GM23338 (cell line): ENCODE measurements around the gene FNDC3B. TPM values are rescaled to one million over a fixed set of nuclear protein-coding genes. Genes with fewer than 3 reads are reported as not detected.

Source experiments
- ATAC-seq: fragments of 200-7000 bp; cut with Tn5 transposase; 3 replicates; pipeline ENCODE4 v1.9.1; 2020
- DNase-seq: peaks from one replicate; pipeline ENCODE4 v3.0.0-alpha.2; 2015; ENCODE audit warnings: low spot score
- H2AFZ ChIP-seq: fragments of 200-600 bp; sonication (generic); 2 replicates; pipeline ENCODE4 v1.8.0; 2016; ENCODE audit warnings: antibody characterized with exemption, mild to moderate bottlenecking, moderate library complexity
- H3F3A ChIP-seq: fragments of 200-600 bp; sonication (generic); replicated peaks from 2 replicates; pipeline ENCODE4 v1.8.0; 2017; ENCODE audit warnings: antibody characterized with exemption, mixed run types, low read depth
- H3K27ac ChIP-seq: fragments of 200-600 bp; sonication (generic); 2 replicates; pipeline ENCODE4 v1.6.1; 2016; ENCODE audit warnings: low read depth
- H3K27me3 ChIP-seq: fragments of 200-600 bp; sonication (generic); 2 replicates; pipeline ENCODE4 v1.8.0; 2016; ENCODE audit warnings: mild to moderate bottlenecking, mixed run types, moderate library complexity; ENCODE audit not compliant: insufficient read depth
- H3K36me3 ChIP-seq: fragments of 200-600 bp; sonication (generic); 2 replicates; pipeline ENCODE4 v1.8.0; 2016; ENCODE audit warnings: mild to moderate bottlenecking; ENCODE audit not compliant: insufficient read depth
- H3K4me1 ChIP-seq: fragments of 200-600 bp; sonication (generic); 2 replicates; pipeline ENCODE4 v1.8.0; 2016; ENCODE audit warnings: mild to moderate bottlenecking, moderate library complexity; ENCODE audit not compliant: insufficient read depth
- H3K4me2 ChIP-seq: fragments of 200-600 bp; sonication (generic); 2 replicates; pipeline ENCODE4 v1.7.1; 2017; ENCODE audit warnings: mixed run types
- H3K4me3 ChIP-seq: fragments of 200-600 bp; sonication (generic); 2 replicates; pipeline ENCODE4 v1.6.1; 2016; ENCODE audit warnings: mixed run types
- H3K79me2 ChIP-seq: fragments of 200-600 bp; sonication (generic); replicated peaks from 2 replicates; pipeline ENCODE4 v1.8.0; 2017; ENCODE audit warnings: mild to moderate bottlenecking; ENCODE audit not compliant: insufficient read depth
- H3K9me2 ChIP-seq: fragments of 200-600 bp; sonication (generic); 2 replicates; pipeline ENCODE4 v1.8.0; 2017; ENCODE audit not compliant: insufficient read depth
- H4K20me1 ChIP-seq: fragments of 200-600 bp; sonication (generic); replicated peaks from 2 replicates; pipeline ENCODE4 v1.8.0; 2017; ENCODE audit warnings: mild to moderate bottlenecking; ENCODE audit not compliant: insufficient read depth
- H3K27ac Mint-ChIP-seq: 2 replicates; pipeline ENCODE4 v1.8.0; 2020; ENCODE audit warnings: inconsistent platforms, mild to moderate bottlenecking, moderate library complexity, mixed read lengths
- H3K27me3 Mint-ChIP-seq: 3 replicates; pipeline ENCODE4 v1.8.0; 2022; ENCODE audit warnings: low read depth, mild to moderate bottlenecking, moderate library complexity, mixed read lengths, inconsistent platforms; ENCODE audit not compliant: insufficient read depth, poor library complexity
- H3K36me3 Mint-ChIP-seq: 3 replicates; pipeline ENCODE4 v1.8.0; 2021; ENCODE audit warnings: low read depth, mild to moderate bottlenecking, inconsistent platforms, moderate library complexity, mixed read lengths
- H3K4me1 Mint-ChIP-seq: 3 replicates; pipeline ENCODE4 v1.8.0; 2020; ENCODE audit warnings: mild to moderate bottlenecking, inconsistent platforms, mixed read lengths
- H3K4me3 Mint-ChIP-seq: 3 replicates; pipeline ENCODE4 v1.8.0; 2021; ENCODE audit warnings: moderate library complexity, mild to moderate bottlenecking, inconsistent platforms, mixed read lengths
- H3K9me3 Mint-ChIP-seq: 3 replicates; pipeline ENCODE4 v1.8.0; 2020; ENCODE audit warnings: moderate library complexity, mild to moderate bottlenecking, inconsistent platforms, mixed read lengths
- CREB1 ChIP-seq: fragments of 250-450 bp; sonication (Bioruptor Pico); IDR thresholded peaks from 2 replicates; pipeline ENCODE4 v1.5.0; 2020; ENCODE audit warnings: low read depth, mild to moderate bottlenecking, moderate library complexity
- EZH2 ChIP-seq: fragments of 200-600 bp; sonication (generic); IDR thresholded peaks from one replicate; pipeline ENCODE4 v1.8.0; 2017; ENCODE audit warnings: antibody characterized with exemption, mild to moderate bottlenecking, low read depth; ENCODE audit not compliant: unreplicated experiment
- EZH2phosphoT487 ChIP-seq: fragments of 200-600 bp; sonication (generic); IDR thresholded peaks from one replicate; pipeline ENCODE4 v1.8.1; 2018; ENCODE audit warnings: antibody characterized with exemption; ENCODE audit not compliant: unreplicated experiment
- JUNB ChIP-seq: IDR thresholded peaks from one replicate; pipeline ENCODE4 v1.6.1; 2016; ENCODE audit warnings: antibody characterized with exemption; ENCODE audit not compliant: unreplicated experiment
- NANOG ChIP-seq: IDR thresholded peaks from 2 replicates; pipeline ENCODE4 v1.6.1; 2016; ENCODE audit warnings: antibody characterized with exemption, borderline replicate concordance
- POLR2AphosphoS5 ChIP-seq: IDR thresholded peaks from 2 replicates; pipeline ENCODE4 v1.6.1; 2016; ENCODE audit warnings: antibody characterized with exemption, low read depth
- STAT1 ChIP-seq: IDR thresholded peaks from one replicate; pipeline ENCODE4 v1.6.1; 2016; ENCODE audit warnings: antibody characterized with exemption; ENCODE audit not compliant: unreplicated experiment
- ZNF114 ChIP-seq: fragments of 250-450 bp; sonication (Bioruptor Pico); IDR thresholded peaks from 2 replicates; pipeline ENCODE4 v1.5.0; 2020; ENCODE audit warnings: mild to moderate bottlenecking, moderate library complexity
- ZNF331 ChIP-seq: fragments of 250-450 bp; sonication (Bioruptor Pico); IDR thresholded peaks from 2 replicates; pipeline ENCODE4 v1.5.0; 2020; ENCODE audit warnings: low read depth, mild to moderate bottlenecking, moderate library complexity
- polyA plus RNA-seq: library from polyadenylated mRNA; unstranded; fragments of >200 nt; fragmentation: Nextera tagmentation; extraction: Ambion mirVana; gene quantifications from 2 replicates; pipeline ENCODE4 v1.2.1, GENCODE V29; 2016
- total RNA-seq: library from RNA; depleted of rRNA; stranded (reverse); fragments of >200 nt; shearing (Covaris generic); gene quantifications from 2 replicates; pipeline ENCODE4 v1.2.3, GENCODE V29; 2014
- TF ChIP-seq, protein P1 (sequence below), 2 experiments: fragments of 200-600 bp in 1 of 2; sonication (generic) in 1 of 2; conservative IDR thresholded peaks; 2 replicates each; pipeline versions ENCODE4 v1.5.1 to v1.6.1; 2016 to 2017; ENCODE audit warnings: antibody characterized with exemption in 2 of 2, low read depth in 2 of 2, mild to moderate bottlenecking in 2 of 2, moderate library complexity in 1 of 2
- TF ChIP-seq, protein P2 (sequence below): IDR thresholded peaks from one replicate; pipeline ENCODE4 v1.6.1; 2018; ENCODE audit warnings: antibody characterized with exemption; ENCODE audit not compliant: unreplicated experiment
- TF ChIP-seq, protein P3 (sequence below): IDR thresholded peaks from 2 replicates; pipeline ENCODE4 v1.6.1; 2016; ENCODE audit warnings: antibody characterized with exemption
- TF ChIP-seq, protein P4 (sequence below): fragments of 250-450 bp; sonication (Bioruptor Pico); IDR thresholded peaks from 2 replicates; pipeline ENCODE4 v1.5.0; 2020; ENCODE audit warnings: mild to moderate bottlenecking, moderate library complexity

Gene FNDC3B
- total and polyA plus RNA-seq, 2 experiments from 2014 or later, result 19.1 to 55.4 TPM

DNA sequence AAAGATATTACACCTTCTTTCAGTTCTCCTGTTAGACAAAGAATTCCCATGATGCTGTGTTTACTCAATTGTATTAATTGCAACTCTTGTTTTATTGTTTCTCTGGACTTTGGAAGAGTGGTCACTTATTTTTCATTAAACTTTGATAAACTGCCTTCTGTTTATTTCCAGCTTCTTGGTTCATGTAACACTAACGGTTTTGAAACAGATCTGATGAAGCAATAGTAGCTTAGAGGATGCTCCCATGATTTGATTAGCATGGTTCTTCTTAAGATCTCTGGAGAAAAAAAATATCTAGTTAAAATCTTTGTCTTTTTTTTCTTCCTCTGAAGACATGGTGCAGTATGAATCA lies 90.1 kb downstream of the FNDC3B start:
- peaks cover 59% of the 10 kb centered on the region for H3K4me1 Mint-ChIP-seq
- H3K4me3 Mint-ChIP-seq, result no peak overlapping the region
- H3K36me3 ChIP-seq, result no peaks in the 10 kb centered on the region
- H4K20me1 ChIP-seq, result no peaks in the 10 kb centered on the region
- H3K27ac ChIP-seq, result peak overlapping the region; percentile 26; the same call in 1 of the 2 replicates
- DNase-seq, result no peak
- peaks cover 85% of the 10 kb centered on the region for H3K79me2 ChIP-seq
- no peak for ATAC-seq
- no peak overlapping the region for H3K4me2 ChIP-seq
- no peak overlapping the region for H3K4me3 ChIP-seq
- H3K9me3 Mint-ChIP-seq, result no peaks in the 10 kb centered on the region
- H2AFZ ChIP-seq, result no peak overlapping the region
- H3K27ac Mint-ChIP-seq, result peak overlapping the region; percentile 70
- no peaks in the 10 kb centered on the region for H3F3A ChIP-seq
- H3K27me3 Mint-ChIP-seq, result peaks cover 7% of the 10 kb centered on the region
- no peaks in the 10 kb centered on the region for H3K9me2 ChIP-seq
- TF ChIP-seq POLR2AphosphoS5 (no peak), EZH2phosphoT487 (no peak), ZNF114 (CRISPR knock-in tag) (no peak), NANOG (no peak), CREB1 (CRISPR knock-in tag) (no peak), STAT1 (no peak), ZNF331 (CRISPR knock-in tag) (no peak), JUNB (no peak), EZH2 (no peak)
- TF ChIP-seq, protein P1, sequence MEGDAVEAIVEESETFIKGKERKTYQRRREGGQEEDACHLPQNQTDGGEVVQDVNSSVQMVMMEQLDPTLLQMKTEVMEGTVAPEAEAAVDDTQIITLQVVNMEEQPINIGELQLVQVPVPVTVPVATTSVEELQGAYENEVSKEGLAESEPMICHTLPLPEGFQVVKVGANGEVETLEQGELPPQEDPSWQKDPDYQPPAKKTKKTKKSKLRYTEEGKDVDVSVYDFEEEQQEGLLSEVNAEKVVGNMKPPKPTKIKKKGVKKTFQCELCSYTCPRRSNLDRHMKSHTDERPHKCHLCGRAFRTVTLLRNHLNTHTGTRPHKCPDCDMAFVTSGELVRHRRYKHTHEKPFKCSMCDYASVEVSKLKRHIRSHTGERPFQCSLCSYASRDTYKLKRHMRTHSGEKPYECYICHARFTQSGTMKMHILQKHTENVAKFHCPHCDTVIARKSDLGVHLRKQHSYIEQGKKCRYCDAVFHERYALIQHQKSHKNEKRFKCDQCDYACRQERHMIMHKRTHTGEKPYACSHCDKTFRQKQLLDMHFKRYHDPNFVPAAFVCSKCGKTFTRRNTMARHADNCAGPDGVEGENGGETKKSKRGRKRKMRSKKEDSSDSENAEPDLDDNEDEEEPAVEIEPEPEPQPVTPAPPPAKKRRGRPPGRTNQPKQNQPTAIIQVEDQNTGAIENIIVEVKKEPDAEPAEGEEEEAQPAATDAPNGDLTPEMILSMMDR (conservative IDR thresholded peaks at IDR 0.05; ENCODE audit: low read depth in 2 of 2), result no peak
- TF ChIP-seq, protein P2, sequence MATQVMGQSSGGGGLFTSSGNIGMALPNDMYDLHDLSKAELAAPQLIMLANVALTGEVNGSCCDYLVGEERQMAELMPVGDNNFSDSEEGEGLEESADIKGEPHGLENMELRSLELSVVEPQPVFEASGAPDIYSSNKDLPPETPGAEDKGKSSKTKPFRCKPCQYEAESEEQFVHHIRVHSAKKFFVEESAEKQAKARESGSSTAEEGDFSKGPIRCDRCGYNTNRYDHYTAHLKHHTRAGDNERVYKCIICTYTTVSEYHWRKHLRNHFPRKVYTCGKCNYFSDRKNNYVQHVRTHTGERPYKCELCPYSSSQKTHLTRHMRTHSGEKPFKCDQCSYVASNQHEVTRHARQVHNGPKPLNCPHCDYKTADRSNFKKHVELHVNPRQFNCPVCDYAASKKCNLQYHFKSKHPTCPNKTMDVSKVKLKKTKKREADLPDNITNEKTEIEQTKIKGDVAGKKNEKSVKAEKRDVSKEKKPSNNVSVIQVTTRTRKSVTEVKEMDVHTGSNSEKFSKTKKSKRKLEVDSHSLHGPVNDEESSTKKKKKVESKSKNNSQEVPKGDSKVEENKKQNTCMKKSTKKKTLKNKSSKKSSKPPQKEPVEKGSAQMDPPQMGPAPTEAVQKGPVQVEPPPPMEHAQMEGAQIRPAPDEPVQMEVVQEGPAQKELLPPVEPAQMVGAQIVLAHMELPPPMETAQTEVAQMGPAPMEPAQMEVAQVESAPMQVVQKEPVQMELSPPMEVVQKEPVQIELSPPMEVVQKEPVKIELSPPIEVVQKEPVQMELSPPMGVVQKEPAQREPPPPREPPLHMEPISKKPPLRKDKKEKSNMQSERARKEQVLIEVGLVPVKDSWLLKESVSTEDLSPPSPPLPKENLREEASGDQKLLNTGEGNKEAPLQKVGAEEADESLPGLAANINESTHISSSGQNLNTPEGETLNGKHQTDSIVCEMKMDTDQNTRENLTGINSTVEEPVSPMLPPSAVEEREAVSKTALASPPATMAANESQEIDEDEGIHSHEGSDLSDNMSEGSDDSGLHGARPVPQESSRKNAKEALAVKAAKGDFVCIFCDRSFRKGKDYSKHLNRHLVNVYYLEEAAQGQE, result no peak
- TF ChIP-seq, protein P3, sequence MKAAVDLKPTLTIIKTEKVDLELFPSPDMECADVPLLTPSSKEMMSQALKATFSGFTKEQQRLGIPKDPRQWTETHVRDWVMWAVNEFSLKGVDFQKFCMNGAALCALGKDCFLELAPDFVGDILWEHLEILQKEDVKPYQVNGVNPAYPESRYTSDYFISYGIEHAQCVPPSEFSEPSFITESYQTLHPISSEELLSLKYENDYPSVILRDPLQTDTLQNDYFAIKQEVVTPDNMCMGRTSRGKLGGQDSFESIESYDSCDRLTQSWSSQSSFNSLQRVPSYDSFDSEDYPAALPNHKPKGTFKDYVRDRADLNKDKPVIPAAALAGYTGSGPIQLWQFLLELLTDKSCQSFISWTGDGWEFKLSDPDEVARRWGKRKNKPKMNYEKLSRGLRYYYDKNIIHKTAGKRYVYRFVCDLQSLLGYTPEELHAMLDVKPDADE, result no peak
- TF ChIP-seq, protein P4, sequence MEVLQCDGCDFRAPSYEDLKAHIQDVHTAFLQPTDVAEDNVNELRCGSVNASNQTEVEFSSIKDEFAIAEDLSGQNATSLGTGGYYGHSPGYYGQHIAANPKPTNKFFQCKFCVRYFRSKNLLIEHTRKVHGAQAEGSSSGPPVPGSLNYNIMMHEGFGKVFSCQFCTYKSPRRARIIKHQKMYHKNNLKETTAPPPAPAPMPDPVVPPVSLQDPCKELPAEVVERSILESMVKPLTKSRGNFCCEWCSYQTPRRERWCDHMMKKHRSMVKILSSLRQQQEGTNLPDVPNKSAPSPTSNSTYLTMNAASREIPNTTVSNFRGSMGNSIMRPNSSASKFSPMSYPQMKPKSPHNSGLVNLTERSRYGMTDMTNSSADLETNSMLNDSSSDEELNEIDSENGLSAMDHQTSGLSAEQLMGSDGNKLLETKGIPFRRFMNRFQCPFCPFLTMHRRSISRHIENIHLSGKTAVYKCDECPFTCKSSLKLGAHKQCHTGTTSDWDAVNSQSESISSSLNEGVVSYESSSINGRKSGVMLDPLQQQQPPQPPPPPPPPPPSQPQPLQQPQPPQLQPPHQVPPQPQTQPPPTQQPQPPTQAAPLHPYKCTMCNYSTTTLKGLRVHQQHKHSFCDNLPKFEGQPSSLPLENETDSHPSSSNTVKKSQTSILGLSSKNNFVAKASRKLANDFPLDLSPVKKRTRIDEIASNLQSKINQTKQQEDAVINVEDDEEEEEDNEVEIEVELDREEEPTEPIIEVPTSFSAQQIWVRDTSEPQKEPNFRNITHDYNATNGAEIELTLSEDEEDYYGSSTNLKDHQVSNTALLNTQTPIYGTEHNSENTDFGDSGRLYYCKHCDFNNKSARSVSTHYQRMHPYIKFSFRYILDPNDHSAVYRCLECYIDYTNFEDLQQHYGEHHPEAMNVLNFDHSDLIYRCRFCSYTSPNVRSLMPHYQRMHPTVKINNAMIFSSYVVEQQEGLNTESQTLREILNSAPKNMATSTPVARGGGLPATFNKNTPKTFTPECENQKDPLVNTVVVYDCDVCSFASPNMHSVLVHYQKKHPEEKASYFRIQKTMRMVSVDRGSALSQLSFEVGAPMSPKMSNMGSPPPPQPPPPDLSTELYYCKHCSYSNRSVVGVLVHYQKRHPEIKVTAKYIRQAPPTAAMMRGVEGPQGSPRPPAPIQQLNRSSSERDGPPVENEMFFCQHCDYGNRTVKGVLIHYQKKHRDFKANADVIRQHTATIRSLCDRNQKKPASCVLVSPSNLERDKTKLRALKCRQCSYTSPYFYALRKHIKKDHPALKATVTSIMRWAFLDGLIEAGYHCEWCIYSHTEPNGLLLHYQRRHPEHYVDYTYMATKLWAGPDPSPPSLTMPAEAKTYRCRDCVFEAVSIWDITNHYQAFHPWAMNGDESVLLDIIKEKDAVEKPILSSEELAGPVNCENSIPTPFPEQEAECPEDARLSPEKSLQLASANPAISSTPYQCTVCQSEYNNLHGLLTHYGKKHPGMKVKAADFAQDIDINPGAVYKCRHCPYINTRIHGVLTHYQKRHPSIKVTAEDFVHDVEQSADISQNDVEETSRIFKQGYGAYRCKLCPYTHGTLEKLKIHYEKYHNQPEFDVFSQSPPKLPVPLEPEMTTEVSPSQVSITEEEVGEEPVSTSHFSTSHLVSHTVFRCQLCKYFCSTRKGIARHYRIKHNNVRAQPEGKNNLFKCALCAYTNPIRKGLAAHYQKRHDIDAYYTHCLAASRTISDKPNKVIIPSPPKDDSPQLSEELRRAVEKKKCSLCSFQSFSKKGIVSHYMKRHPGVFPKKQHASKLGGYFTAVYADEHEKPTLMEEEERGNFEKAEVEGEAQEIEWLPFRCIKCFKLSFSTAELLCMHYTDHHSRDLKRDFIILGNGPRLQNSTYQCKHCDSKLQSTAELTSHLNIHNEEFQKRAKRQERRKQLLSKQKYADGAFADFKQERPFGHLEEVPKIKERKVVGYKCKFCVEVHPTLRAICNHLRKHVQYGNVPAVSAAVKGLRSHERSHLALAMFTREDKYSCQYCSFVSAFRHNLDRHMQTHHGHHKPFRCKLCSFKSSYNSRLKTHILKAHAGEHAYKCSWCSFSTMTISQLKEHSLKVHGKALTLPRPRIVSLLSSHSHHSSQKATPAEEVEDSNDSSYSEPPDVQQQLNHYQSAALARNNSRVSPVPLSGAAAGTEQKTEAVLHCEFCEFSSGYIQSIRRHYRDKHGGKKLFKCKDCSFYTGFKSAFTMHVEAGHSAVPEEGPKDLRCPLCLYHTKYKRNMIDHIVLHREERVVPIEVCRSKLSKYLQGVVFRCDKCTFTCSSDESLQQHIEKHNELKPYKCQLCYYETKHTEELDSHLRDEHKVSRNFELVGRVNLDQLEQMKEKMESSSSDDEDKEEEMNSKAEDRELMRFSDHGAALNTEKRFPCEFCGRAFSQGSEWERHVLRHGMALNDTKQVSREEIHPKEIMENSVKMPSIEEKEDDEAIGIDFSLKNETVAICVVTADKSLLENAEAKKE (CRISPR knock-in tag), result no peak
- peaks cover 66% of the 10 kb centered on the region for H3K4me1 ChIP-seq
- peaks cover 27% of the 10 kb centered on the region for H3K36me3 Mint-ChIP-seq
- H3K27me3 ChIP-seq, result no peaks in the 10 kb centered on the region
